Stimulated activated CD8-positive, alpha-beta memory T cell treated with anti-CD3 and anti-CD28 coated beads, Interleukin-15, amount 100 ng/mL, for 1 hour (primary cell): ENCODE results near the gene NUMBL.
"Not testable (repeated sequence)": the region's sequence is repeated elsewhere in the genome, so short reads cannot be mapped to it uniquely, and the experiment has no call there.

ENCODE experiments used
- DNase-seq: peaks from one replicate; pipeline ENCODE4 v3.0.0-alpha.2; 2020; ENCODE audit warnings: low read depth

Gene NUMBL

DNA sequence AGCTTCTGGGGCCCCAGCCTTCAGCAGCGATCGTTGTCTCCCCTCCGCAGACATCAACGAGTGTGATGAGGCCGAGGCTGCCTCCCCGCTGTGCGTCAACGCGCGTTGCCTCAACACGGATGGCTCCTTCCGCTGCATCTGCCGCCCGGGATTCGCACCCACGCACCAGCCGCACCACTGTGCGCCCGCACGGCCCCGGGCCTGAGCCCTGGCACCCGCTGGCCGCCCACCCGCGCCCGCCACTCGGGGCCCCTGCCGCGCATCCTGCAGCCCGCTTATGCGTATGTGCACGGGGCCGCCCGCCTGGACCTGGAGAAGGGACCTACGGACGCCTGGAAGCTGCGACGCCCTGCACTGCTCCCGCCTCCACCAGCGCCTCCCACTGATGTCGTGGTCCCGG lies 61.1 kb downstream of the NUMBL start:
- DNase-seq, result no peak

DNA sequence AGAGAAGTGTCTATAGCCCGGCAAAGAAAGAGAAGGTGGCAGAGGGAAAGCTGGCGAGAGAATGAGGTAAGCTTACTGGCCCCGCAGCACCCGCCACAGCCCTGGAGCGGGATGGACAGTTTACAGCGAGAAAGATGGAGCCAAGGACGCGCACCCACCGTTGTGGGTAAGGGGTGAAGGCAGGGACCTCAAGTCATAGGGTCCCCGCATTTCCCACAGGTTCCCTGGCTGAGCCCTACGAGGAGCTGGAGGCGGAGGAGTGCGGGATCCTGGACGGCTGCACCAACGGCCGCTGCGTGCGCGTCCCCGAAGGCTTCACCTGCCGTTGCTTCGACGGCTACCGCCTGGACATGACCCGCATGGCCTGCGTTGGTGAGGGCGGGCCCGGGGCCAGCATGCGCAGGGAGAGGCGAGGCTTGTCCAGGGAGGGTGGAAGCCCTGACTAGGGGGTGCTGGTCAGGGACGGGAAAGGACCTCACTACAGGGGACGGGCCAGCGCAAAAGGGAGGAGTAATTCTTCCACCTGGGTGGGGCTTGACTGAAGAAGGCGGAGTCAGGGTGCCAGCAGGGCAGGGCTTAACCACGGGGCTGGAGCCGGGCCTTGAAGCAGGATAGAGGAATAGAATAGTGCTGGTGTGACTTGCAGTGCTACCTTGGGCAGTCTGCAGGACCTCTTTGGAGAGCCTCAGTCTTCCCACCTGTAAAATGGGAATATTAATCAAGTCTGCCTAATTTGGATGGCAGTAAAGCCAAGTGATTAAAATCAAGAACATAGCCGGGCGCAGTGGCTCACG lies 62.8 kb downstream of the NUMBL start:
- DNase-seq, result no peak

DNA sequence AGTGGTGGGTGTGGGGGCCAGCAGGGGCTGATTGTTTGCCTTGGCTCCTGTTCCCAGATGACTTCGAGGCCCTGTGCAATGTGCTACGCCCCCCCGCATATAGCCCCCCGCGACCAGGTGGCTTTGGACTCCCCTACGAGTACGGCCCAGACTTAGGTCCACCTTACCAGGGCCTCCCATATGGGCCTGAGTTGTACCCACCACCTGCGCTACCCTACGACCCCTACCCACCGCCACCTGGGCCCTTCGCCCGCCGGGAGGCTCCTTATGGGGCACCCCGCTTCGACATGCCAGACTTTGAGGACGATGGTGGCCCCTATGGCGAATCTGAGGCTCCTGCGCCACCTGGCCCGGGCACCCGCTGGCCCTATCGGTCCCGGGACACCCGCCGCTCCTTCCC lies 63.5 kb downstream of the NUMBL start:
- DNase-seq, result no peak

DNA sequence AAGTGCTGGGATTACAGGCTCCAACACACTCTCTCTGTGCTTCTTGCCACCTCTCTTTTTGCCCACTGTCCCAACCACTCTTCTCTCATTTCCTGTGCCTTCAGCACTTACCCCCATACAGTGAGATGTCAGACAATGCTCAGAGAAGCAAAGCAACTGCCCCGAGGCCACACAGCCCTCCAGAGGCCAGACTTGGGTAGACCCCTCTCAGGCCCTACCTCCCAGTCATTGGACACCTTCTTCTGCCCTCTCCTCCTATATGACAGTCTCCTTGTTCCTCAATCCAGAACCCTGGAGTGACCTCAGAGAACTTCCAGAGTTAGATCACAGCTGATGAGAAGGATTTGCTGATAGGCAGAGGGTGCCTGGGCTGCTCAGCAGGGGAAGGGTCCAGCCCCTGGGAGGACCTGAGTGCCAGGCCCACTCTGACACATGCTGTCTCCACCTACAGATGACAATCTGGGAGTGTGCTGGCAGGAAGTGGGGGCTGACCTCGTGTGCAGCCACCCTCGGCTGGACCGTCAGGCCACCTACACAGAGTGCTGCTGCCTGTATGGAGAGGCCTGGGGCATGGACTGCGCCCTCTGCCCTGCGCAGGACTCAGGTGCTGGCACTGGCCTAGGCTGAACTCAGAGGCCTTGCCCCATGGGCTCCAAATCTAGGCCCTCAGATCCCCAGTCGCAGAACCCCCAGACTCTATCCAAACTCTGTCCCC lies 64.9 kb downstream of the NUMBL start:
- DNase-seq, result no peak

- DNase-seq, result not testable (repeated sequence)
These were observed 65.9 kb downstream of the NUMBL start for GRCh38 chr19:40624369-40625153.

- no peak for DNase-seq
These were observed 66.8 kb downstream of the NUMBL start for GRCh38 chr19:40623403-40624251.

DNA sequence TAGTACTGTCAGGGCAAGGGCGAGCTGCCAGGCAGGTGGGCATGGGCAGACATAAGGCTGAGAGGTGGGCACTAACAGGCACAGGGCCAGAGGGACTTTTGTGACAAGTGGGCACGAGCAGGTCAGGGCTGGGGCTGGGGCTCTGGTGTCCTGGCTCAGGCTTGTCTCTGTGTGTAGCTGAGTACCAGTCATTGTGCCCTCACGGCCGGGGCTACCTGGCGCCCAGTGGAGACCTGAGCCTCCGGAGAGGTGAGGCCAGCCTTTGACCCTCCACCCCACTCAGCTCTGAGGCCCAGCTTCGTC lies 67.7 kb downstream of the NUMBL start:
- DNase-seq, result no peak

DNA sequence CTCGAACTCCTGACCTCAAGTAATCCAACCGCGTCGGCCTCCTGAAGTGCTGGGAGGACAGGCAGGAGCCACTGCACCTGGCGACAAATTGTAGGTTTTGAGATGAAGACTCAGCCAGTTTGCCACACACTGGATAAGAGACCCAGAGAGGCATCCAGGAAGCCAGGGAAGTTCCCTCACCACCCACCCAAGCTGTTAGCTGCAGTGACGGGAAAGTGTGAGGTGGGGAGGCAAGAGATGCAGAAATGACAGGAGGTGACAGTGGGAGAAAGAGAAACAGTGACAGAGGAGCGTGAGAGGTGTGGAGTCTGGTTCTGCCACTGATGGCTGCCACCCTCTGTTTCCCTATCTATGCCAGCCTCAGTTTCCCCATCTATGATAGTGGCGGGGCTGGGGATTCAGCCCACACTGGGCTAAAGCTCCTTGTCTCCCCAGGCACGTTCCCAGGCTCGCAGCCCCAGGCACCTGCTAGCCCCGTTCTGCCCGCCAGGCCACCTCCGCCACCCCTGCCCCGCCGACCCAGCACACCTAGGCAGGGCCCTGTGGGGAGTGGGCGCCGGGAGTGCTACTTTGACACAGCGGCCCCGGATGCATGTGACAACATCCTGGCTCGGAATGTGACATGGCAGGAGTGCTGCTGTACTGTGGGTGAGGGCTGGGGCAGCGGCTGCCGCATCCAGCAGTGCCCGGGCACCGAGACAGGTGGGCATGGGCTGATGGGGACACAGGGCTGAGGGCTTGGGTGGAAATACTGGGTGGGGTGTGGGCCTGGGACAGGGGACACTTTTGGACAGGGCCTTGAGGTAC lies 68.3 kb downstream of the NUMBL start:
- no peak for DNase-seq

DNA sequence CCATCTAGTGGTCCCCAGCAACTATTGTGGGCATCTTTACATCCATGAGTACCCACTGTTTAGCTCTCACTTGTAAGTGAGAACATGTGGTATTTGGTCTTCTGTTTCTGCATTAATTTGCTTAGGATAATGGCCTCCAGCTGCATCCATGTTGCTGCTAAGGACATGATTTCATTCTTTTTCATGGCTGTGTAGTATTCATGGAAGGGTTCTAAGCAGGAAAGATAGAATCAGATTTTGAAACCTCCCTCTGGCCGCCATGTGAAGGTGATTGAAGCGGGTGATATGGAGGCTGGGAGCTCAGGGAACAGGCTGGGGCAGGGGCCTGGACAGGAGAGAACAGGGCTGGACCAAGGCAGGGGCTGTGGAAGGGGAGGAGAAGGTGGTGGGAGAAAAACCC lies 69.2 kb downstream of the NUMBL start:
- DNase-seq, result no peak

DNA sequence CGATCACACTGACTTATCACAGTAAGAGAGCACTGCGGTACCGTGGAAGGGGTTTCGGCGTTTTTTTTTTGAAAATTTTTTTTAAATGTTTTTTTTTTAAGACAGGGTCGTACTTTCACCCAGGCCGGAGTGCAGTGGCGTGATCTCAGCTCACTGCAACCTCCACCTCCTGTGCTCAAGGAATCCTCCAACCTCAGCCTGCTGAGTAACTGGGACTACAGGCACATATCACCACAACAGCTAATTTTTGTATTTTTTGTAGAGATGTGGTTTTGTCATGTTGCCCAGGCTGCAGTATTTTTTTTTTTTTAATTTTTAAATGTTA lies 70.3 kb downstream of the NUMBL start:
- no peak for DNase-seq

DNA sequence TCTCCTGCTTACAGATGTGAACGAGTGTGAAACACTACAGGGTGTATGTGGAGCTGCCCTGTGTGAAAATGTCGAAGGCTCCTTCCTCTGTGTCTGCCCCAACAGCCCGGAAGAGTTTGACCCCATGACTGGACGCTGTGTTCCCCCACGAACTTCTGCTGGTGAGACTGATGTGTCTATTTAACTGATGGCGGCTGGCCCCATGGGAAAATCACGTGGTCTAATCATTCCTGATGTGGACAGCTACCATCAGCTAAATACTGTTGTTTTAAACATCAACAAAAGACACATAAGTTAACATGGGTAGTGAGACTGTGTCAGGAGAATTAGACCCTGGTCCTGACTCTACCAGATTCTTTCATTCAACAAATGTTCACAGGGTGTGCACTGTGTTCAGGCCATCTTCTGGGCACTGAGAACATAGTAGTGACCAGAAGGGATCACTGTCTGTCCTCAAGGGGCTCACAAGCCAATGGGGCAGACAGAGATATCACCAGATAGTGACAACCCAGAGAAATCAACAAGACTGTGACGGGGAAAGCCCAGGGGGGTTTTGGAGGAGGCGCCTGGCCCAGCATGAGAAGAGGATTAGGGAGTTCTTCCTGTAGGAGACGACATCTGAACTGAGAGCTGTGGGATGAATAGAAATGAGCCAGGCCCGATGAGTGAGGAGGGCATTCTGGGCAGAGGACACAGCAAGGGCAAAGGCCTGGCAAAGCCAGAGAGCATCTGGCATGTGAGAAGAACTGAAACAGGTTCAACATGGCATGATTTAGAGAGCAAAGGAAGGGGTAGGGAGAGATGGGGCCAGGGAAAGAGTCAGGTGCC lies 70.9 kb downstream of the NUMBL start:
- DNase-seq, result no peak

- no peak for DNase-seq
These were observed 72.5 kb downstream of the NUMBL start for GRCh38 chr19:40617961-40618360.

DNA sequence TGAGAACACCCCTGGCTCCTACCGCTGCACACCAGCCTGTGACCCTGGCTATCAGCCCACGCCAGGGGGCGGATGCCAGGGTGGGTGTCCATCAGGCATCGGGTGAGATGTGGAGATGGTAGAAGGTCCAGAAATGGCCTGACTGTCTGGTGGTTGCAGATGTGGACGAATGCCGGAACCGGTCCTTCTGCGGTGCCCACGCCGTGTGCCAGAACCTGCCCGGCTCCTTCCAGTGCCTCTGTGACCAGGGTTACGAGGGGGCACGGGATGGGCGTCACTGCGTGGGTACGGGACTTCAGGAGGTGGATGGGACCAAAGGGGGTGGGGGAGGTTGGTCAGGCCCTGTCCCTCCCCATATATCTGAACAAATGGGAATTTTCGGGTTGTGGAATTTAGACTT lies 73.5 kb downstream of the NUMBL start:
- no peak for DNase-seq

DNA sequence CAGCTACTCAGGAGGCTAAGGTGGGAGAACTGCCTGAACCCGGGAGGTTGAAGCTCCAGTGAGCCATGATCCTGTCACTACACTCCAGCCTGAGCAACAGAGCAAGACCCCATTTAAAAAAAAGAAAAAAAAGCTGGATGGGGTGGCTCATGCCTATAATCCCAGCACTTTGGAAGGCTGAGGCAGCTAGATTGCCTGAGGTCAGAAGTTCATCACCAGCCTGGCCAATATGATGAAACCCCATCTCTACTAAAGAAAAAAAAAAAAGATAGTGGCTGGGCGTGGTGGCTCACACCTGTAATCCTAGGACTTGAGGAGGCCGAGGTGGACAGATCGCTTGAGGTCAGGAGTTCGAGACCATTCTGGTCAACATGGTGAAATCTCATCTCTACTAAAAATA lies 74.3 kb downstream of the NUMBL start:
- no peak for DNase-seq
